H9 (cell line): ENCODE results near the gene BANF1. TPM values are rescaled to one million over a fixed set of nuclear protein-coding genes. Genes with fewer than 3 reads are reported as not detected.

ENCODE experiments used
- DNase-seq: peaks from one replicate; pipeline ENCODE4 v3.0.0-alpha.2; 2017
- H2AFZ ChIP-seq: one replicate; pipeline ENCODE4 v1.6.1; 2013; ENCODE audit warnings: mild to moderate bottlenecking, low read length, control low read depth, moderate library complexity
- H2AK5ac ChIP-seq: 2 replicates; pipeline ENCODE4 v1.6.1; 2013; ENCODE audit warnings: low read length, control low read depth, mixed read lengths; ENCODE audit not compliant: insufficient read length
- H2BK120ac ChIP-seq: one replicate; pipeline ENCODE4 v1.6.1; 2013; ENCODE audit warnings: low read depth, mild to moderate bottlenecking, low read length, control low read depth, inconsistent platforms; ENCODE audit not compliant: poor library complexity, severe bottlenecking
- H2BK12ac ChIP-seq: 2 replicates; pipeline ENCODE4 v1.6.1; 2013; ENCODE audit warnings: low read length, control low read depth, mixed read lengths, low read depth; ENCODE audit not compliant: insufficient read length
- H2BK15ac ChIP-seq: 2 replicates; pipeline ENCODE4 v1.6.1; 2013; ENCODE audit warnings: low read depth, low read length, control low read depth
- H2BK20ac ChIP-seq: one replicate; pipeline ENCODE4 v1.6.1; 2013; ENCODE audit warnings: low read depth, mild to moderate bottlenecking, low read length, control low read depth, inconsistent platforms; ENCODE audit not compliant: poor library complexity, severe bottlenecking
- H2BK5ac ChIP-seq: 2 replicates; pipeline ENCODE4 v1.6.1; 2013; ENCODE audit warnings: low read length, control low read depth, mixed read lengths; ENCODE audit not compliant: insufficient read length
- H3K14ac ChIP-seq: 2 replicates; pipeline ENCODE4 v1.6.1; 2013; ENCODE audit warnings: low read length, control low read depth; ENCODE audit not compliant: insufficient read depth
- H3K18ac ChIP-seq: 2 replicates; pipeline ENCODE4 v1.6.1; 2013; ENCODE audit warnings: low read depth, mild to moderate bottlenecking, mixed read lengths, low read length, control low read depth; ENCODE audit not compliant: insufficient read length
- H3K23ac ChIP-seq: 2 replicates; pipeline ENCODE4 v1.6.1; 2013; ENCODE audit warnings: low read length, control low read depth, mixed read lengths, low read depth; ENCODE audit not compliant: insufficient read length
- H3K23me2 ChIP-seq: 2 replicates; pipeline ENCODE4 v1.6.1; 2013; ENCODE audit warnings: low read depth, mild to moderate bottlenecking, mixed read lengths, low read length, control low read depth; ENCODE audit not compliant: insufficient read length, poor library complexity, severe bottlenecking
- H3K27ac ChIP-seq: 2 replicates; pipeline ENCODE4 v1.5.1; 2013; ENCODE audit warnings: low read length, control low read depth, mixed read lengths, low read depth; ENCODE audit not compliant: insufficient read length
- H3K27me3 ChIP-seq: 2 replicates; pipeline ENCODE4 v1.6.1; 2013; ENCODE audit warnings: low read length, control low read depth, inconsistent platforms; ENCODE audit not compliant: insufficient read depth
- H3K4ac ChIP-seq: 2 replicates; pipeline ENCODE4 v1.6.1; 2013; ENCODE audit warnings: low read depth, mild to moderate bottlenecking, control low read depth, inconsistent platforms, low read length, moderate library complexity
- H3K4me1 ChIP-seq: 2 replicates; pipeline ENCODE4 v1.6.1; 2013; ENCODE audit warnings: low read length, control low read depth, inconsistent platforms; ENCODE audit not compliant: insufficient read depth
- H3K4me2 ChIP-seq: 2 replicates; pipeline ENCODE4 v1.6.1; 2013; ENCODE audit warnings: low read length, control low read depth, mixed read lengths; ENCODE audit not compliant: insufficient read length, insufficient read depth
- H3K56ac ChIP-seq: 2 replicates; pipeline ENCODE4 v1.6.1; 2013; ENCODE audit warnings: low read depth, mild to moderate bottlenecking, mixed read lengths, low read length, control low read depth; ENCODE audit not compliant: insufficient read length
- H3K79me1 ChIP-seq: 2 replicates; pipeline ENCODE4 v1.6.1; 2013; ENCODE audit warnings: low read depth, mild to moderate bottlenecking, moderate library complexity, low read length, control low read depth, inconsistent platforms; ENCODE audit not compliant: insufficient read depth, poor library complexity, severe bottlenecking
- H3K79me2 ChIP-seq: 2 replicates; pipeline ENCODE4 v1.6.1; 2013; ENCODE audit warnings: low read length, control low read depth, inconsistent platforms; ENCODE audit not compliant: insufficient read depth
- H3K9ac ChIP-seq: 2 replicates; pipeline ENCODE4 v1.6.1; 2013; ENCODE audit warnings: low read length, control low read depth, mixed read lengths; ENCODE audit not compliant: insufficient read length; ENCODE audit errors: extremely low read depth
- H3K9me3 ChIP-seq: one replicate; pipeline ENCODE4 v1.6.1; 2013; ENCODE audit warnings: low read depth, low read length, inconsistent platforms; ENCODE audit not compliant: control insufficient read depth
- H3T11ph ChIP-seq: one replicate; pipeline ENCODE4 v1.6.1; 2013; ENCODE audit warnings: mild to moderate bottlenecking, low read length, control low read depth, inconsistent platforms
- H4K20me1 ChIP-seq: one replicate; pipeline ENCODE4 v1.6.1; 2013; ENCODE audit not compliant: control insufficient read depth, insufficient read length, insufficient read depth
- H4K5ac ChIP-seq: 2 replicates; pipeline ENCODE4 v1.6.1; 2013; ENCODE audit warnings: low read depth, mild to moderate bottlenecking, mixed read lengths, low read length, control low read depth; ENCODE audit not compliant: insufficient read length
- H4K8ac ChIP-seq: replicated peaks from 2 replicates; pipeline ENCODE4 v1.6.1; 2013; ENCODE audit warnings: low read length, control low read depth, mixed read lengths, low read depth; ENCODE audit not compliant: insufficient read length
- H4K91ac ChIP-seq: 2 replicates; pipeline ENCODE4 v1.6.1; 2013; ENCODE audit warnings: low read depth, mild to moderate bottlenecking, moderate library complexity, mixed read lengths, low read length, control low read depth; ENCODE audit not compliant: insufficient read length
- H3K27ac Mint-ChIP-seq, 3 experiments: 2 replicates in 2 of 3; 3 replicates in 1 of 3; pipeline ENCODE4 v1.8.0; 2020 to 2021; ENCODE audit warnings: mixed read lengths in 3 of 3, mild to moderate bottlenecking in 1 of 3, moderate library complexity in 1 of 3
- H3K27me3 Mint-ChIP-seq: 2 replicates; pipeline ENCODE4 v1.8.0; 2021; ENCODE audit warnings: low read depth, mild to moderate bottlenecking, moderate library complexity, mixed read lengths
- H3K36me3 Mint-ChIP-seq, 3 experiments: 2 replicates in 2 of 3; 3 replicates in 1 of 3; pipeline ENCODE4 v1.8.0; 2020 to 2021; ENCODE audit warnings: low read depth in 3 of 3, mixed read lengths in 3 of 3; ENCODE audit not compliant: insufficient read depth in 1 of 3
- H3K4me1 Mint-ChIP-seq, 2 experiments: 2 replicates each; pipeline ENCODE4 v1.8.0; 2020; ENCODE audit warnings: mixed read lengths in 2 of 2
- H3K4me3 Mint-ChIP-seq, 2 experiments: 2 replicates in 1 of 2; 3 replicates in 1 of 2; pipeline ENCODE4 v1.8.0; 2020 to 2021; ENCODE audit warnings: mild to moderate bottlenecking in 2 of 2, mixed read lengths in 2 of 2, moderate library complexity in 1 of 2
- H3K9me3 Mint-ChIP-seq, 2 experiments: 2 replicates in 1 of 2; 3 replicates in 1 of 2; pipeline ENCODE4 v1.8.0; 2020; ENCODE audit warnings: mild to moderate bottlenecking in 2 of 2, mixed read lengths in 2 of 2, moderate library complexity in 1 of 2
- WGBS: extraction: QIAGEN DNeasy Blood & Tissue Kit; methylation state at CpG from one replicate; pipeline ENCODE4 v1.1.7; 2013; ENCODE audit warnings: missing lambda C conversion rate, low lambda C conversion rate, mixed read lengths; ENCODE audit not compliant: insufficient read length; ENCODE audit errors: extremely low coverage; 5-methylcytosine and 5-hydroxymethylcytosine counted together
- total RNA-seq: library from RNA; stranded (reverse); gene quantifications from 2 replicates; pipeline ENCODE4 v1.2.1, GENCODE V29; 2021
- TF ChIP-seq, protein P1 (sequence below): fragments of 200-600 bp; sonication (generic); conservative IDR thresholded peaks from 3 replicates; pipeline ENCODE4 v1.8.0; 2021; ENCODE audit warnings: antibody characterized with exemption, mild to moderate bottlenecking

BANF1 gene
- total RNA-seq, 1 experiment from 2014 or later = 346 TPM

DNA sequence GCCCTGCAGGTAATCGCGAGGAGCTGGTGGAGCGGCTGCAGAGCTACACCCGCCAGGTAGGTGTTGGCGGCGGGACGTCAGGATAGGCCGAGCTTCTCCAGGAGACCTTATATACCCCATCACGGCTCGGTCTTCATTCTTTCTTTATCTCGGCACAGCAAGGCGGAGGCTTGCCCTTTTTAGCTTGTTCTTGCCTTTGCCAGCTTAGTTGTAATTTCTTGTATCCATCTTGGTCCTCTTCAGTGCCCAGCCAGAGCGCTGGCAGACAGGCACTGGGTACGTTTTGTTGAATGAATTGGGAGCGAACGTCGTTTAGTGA, 50.3 kb downstream of the BANF1 start:
- H3K27ac ChIP-seq = no peak overlapping the region
- H4K8ac ChIP-seq = no peak overlapping the region
- H2AK5ac ChIP-seq = no peak overlapping the region
- H3K79me2 ChIP-seq = peaks cover 12% of the 10 kb centered on the region; the same call in 1 of the 2 replicates
- H3K4me2 ChIP-seq = peak overlapping the region; percentile 98
- H3K9me3 ChIP-seq = no peaks in the 10 kb centered on the region
- H3K23ac ChIP-seq = no peak overlapping the region
- Mint-ChIP-seq H3K36me3 (peaks cover 33 to 49% (median 48%) of the 10 kb centered on the region in 3 experiments), H3K27me3 (no peaks in the 10 kb centered on the region; the same call in 1 of the 2 replicates), H3K4me3 (peak overlapping the region; percentile 95 to 99), H3K27ac (peak overlapping the region; percentile 69 to 99 (median 99); a peak in 6 of 7 replicates), H3K4me1 (peaks cover 27 to 37% of the 10 kb centered on the region in 2 experiments), H3K9me3 (no peaks in the 10 kb centered on the region)
- H3K23me2 ChIP-seq = peaks cover 15% of the 10 kb centered on the region
- no peak overlapping the region for H2BK5ac ChIP-seq
- no peak overlapping the region for H4K5ac ChIP-seq
- DNase-seq = no peak
- H2AFZ ChIP-seq = no peak overlapping the region
- H3K14ac ChIP-seq = peak overlapping the region; percentile 86
- WGBS = no CpG with 5 or more reads among the region's 17 CpGs
- no peak overlapping the region for H3T11ph ChIP-seq
- H4K91ac ChIP-seq = no peak overlapping the region
- no peak overlapping the region for H2BK120ac ChIP-seq
- H3K56ac ChIP-seq = no peak overlapping the region
- H2BK20ac ChIP-seq = no peak overlapping the region
- peaks cover 6% of the 10 kb centered on the region; the same call in 1 of the 2 replicates for H3K4me1 ChIP-seq
- peak overlapping the region; percentile 89 for H3K9ac ChIP-seq
- no peak overlapping the region for H3K4ac ChIP-seq
- H3K79me1 ChIP-seq = peaks cover 9% of the 10 kb centered on the region
- H3K18ac ChIP-seq = no peak overlapping the region
- H2BK12ac ChIP-seq = no peak overlapping the region
- no peaks in the 10 kb centered on the region for H3K27me3 ChIP-seq
- no peaks in the 10 kb centered on the region for H4K20me1 ChIP-seq
- TF ChIP-seq, protein P1, sequence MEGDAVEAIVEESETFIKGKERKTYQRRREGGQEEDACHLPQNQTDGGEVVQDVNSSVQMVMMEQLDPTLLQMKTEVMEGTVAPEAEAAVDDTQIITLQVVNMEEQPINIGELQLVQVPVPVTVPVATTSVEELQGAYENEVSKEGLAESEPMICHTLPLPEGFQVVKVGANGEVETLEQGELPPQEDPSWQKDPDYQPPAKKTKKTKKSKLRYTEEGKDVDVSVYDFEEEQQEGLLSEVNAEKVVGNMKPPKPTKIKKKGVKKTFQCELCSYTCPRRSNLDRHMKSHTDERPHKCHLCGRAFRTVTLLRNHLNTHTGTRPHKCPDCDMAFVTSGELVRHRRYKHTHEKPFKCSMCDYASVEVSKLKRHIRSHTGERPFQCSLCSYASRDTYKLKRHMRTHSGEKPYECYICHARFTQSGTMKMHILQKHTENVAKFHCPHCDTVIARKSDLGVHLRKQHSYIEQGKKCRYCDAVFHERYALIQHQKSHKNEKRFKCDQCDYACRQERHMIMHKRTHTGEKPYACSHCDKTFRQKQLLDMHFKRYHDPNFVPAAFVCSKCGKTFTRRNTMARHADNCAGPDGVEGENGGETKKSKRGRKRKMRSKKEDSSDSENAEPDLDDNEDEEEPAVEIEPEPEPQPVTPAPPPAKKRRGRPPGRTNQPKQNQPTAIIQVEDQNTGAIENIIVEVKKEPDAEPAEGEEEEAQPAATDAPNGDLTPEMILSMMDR = no peak
- no peak overlapping the region for H2BK15ac ChIP-seq

Other genes starting within 250 kb of the BANF1 start
- 9.4 and 9.6 TPM in 2 replicates for gene AP5B1, start 221.5 kb upstream of the BANF1 start, total RNA-seq
- gene OVOL1, start 215.4 kb upstream of the BANF1 start, total RNA-seq = 5.1 and 5.7 TPM in 2 replicates
- 0.88 and 1.2 TPM in 2 replicates for gene SNX32, start 168.5 kb upstream of the BANF1 start, total RNA-seq
- 1,107 and 1,147 TPM in 2 replicates for gene CFL1, start 144.3 kb upstream of the BANF1 start, total RNA-seq
- gene MUS81, start 142.1 kb upstream of the BANF1 start, total RNA-seq = 45.0 and 49.2 TPM in 2 replicates
- gene EFEMP2, start 129.7 kb upstream of the BANF1 start, total RNA-seq = 22.9 and 26.2 TPM in 2 replicates
- not detected in 2 replicates for gene CTSW, start 122.7 kb upstream of the BANF1 start, total RNA-seq
- 86.8 and 87.0 TPM in 2 replicates for gene FIBP, start 114.0 kb upstream of the BANF1 start, total RNA-seq
- gene CCDC85B, start 111.8 kb upstream of the BANF1 start, total RNA-seq = 23.3 and 23.4 TPM in 2 replicates
- gene FOSL1, start 102.1 kb upstream of the BANF1 start, total RNA-seq = 33.7 and 36.1 TPM in 2 replicates
- 14.0 and 15.7 TPM in 2 replicates for gene C11orf68, start 83.4 kb upstream of the BANF1 start, total RNA-seq
- gene DRAP1, start 83.1 kb upstream of the BANF1 start, total RNA-seq = 101 and 105 TPM in 2 replicates
- gene TSGA10IP, start 57.0 kb upstream of the BANF1 start, total RNA-seq = 2.2 and 3.1 TPM in 2 replicates
- gene SART1, start 40.8 kb upstream of the BANF1 start, total RNA-seq = 52.0 and 57.8 TPM in 2 replicates
- gene EIF1AD, start 346 bp upstream of the BANF1 start, total RNA-seq = 46.7 and 52.6 TPM in 2 replicates
- not detected in 2 replicates for gene CST6, start 9.5 kb downstream of the BANF1 start, total RNA-seq
- gene CATSPER1, start 24.0 kb downstream of the BANF1 start, total RNA-seq = not detected in 2 replicates
- 17.2 and 19.8 TPM in 2 replicates for gene GAL3ST3, start 46.7 kb downstream of the BANF1 start, total RNA-seq
- 237 and 248 TPM in 2 replicates for gene SF3B2, start 49.9 kb downstream of the BANF1 start, total RNA-seq
- 28.7 and 35.5 TPM in 2 replicates for gene PACS1, start 67.8 kb downstream of the BANF1 start, total RNA-seq